ENCODE measurements around the gene CDA.

DNA sequence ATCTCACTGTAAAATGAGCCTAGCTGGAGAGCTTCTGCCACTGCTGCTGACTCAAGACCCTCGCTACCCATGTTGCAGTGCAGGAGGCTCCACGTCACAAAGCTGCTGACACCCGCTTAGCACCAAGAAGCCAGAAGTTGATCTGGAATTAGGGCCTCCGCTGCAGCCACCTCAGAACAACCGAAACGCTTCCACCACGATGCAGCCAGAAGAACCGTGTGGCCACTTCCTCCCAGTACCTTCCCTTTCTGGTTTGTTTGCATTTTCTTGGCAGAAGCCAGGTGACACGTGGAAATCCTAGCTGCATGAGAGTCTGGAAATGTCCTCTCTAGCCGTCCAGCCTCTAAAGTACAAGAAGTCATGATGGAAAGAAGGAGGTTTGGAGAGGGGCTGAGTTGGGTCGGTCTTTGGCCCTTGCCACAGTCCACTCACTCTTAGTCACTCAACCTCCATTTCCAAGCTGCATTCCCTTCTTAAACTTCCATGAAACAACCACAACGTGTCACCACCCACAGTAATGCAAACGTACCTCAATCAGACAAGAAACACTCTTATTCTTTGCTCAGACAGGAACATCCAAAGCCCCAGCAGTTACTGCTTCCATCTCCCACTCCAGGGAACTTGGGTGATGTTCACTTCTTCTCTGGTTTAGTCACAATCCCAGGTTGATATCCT, 10.0 kb upstream of the CDA start:
- TF ChIP-seq, protein P1, sequence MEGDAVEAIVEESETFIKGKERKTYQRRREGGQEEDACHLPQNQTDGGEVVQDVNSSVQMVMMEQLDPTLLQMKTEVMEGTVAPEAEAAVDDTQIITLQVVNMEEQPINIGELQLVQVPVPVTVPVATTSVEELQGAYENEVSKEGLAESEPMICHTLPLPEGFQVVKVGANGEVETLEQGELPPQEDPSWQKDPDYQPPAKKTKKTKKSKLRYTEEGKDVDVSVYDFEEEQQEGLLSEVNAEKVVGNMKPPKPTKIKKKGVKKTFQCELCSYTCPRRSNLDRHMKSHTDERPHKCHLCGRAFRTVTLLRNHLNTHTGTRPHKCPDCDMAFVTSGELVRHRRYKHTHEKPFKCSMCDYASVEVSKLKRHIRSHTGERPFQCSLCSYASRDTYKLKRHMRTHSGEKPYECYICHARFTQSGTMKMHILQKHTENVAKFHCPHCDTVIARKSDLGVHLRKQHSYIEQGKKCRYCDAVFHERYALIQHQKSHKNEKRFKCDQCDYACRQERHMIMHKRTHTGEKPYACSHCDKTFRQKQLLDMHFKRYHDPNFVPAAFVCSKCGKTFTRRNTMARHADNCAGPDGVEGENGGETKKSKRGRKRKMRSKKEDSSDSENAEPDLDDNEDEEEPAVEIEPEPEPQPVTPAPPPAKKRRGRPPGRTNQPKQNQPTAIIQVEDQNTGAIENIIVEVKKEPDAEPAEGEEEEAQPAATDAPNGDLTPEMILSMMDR (tag by site-specific recombination; IDR thresholded peaks at IDR 0.05), result no peak
- no peak for TF ChIP-seq YY1 (tag by site-specific recombination; IDR thresholded peaks at IDR 0.05)

Measured in HEK293 (cell line).